ENCODE data around the gene FRMPD4. TPM values are rescaled to one million over a fixed set of nuclear protein-coding genes. Genes with fewer than 3 reads are reported as not detected.

Gene FRMPD4
- total RNA-seq: not detected in 2 replicates

DNA sequence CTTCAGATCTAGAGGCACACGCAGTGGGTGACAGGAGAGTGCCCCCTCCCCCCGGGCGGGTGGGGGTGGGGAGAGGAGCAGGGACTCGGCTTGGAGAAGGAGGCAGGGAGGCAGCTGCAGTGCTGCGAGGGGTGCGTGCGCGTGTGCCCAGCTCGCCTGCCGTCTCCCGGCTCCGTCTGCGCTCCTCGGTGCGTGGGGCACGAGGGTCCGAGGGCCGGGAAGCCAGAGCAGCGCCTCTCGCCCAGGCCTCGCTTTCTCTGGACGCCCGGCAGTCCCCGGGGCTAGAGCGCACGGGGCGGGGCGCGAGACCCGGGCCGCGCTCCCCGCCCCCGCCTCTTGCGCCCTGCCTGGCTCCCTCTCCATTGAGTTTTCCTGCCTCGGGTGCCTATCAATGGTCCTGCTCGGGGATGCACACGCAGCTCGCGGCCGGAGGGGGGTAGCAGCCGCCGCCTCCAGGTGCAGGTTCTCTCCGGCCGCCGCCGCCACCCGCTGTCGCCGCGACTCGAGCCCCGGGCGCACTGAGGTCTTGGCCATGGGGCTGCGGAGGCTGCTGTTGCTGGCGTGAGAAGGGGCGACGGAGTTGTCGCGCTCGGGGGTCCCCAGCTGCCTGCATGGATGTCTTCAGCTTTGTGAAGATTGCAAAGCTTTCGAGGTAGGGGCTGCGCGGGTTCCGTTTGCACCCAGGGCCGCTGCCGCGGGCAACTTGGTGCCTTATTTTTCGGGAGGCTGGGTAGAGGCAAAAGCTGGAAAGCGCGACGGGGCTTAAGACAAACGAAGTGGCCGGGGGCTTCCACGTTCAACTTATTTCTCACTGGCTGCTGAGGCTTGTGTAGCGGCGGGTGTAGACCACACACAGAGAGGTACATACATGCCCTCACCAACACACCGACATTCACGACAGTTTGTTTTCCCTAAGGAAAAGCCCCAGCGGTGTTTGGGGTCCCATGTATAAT is at the start of gene FRMPD4:
FRMPD4 (plus strand) TSS at position 113 of the 953 bp plus-strand sequence; CDS start at position 612, 499 bp downstream.
- Mint-ChIP-seq H3K4me3 (ENCODE audit: low read depth) (no peak within 1 kb of the TSS), H3K36me3 (ENCODE audit: low read depth) (no peaks in the 10 kb centered on the region), H3K27me3 (ENCODE audit: low read depth) (peaks cover 24% of the 10 kb centered on the region), H3K9me3 (no peaks in the 10 kb centered on the region), H3K27ac (no peak within 1 kb of the TSS), H3K4me1 (ENCODE audit: low read depth) (no peaks in the 10 kb centered on the region)
- DNase-seq (ENCODE audit: low spot score): no peak
- intact Hi-C loops (cut with micrococcal nuclease): no loop called here

DNA sequence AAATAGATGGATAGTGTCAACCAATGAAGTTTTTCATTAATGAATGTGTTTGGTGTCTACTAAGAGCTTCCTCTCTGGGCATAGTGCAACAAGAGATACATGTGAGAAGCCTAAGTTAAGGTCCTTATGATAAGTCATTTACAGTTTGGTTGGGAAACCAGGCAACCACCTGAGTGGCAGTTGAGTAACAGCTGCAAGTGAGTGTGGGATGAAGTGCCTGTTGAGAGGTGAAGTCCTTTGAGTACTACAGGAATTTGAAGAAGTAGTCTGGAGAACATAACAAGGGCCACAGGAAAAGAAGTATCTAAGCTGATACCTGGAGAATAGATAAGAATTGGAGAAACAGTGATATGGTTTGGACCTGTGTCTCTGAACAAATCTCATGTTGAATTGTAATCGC is 48.5 kb upstream of the FRMPD4 start:
- DNase-seq (ENCODE audit: low spot score): no peak

DNA sequence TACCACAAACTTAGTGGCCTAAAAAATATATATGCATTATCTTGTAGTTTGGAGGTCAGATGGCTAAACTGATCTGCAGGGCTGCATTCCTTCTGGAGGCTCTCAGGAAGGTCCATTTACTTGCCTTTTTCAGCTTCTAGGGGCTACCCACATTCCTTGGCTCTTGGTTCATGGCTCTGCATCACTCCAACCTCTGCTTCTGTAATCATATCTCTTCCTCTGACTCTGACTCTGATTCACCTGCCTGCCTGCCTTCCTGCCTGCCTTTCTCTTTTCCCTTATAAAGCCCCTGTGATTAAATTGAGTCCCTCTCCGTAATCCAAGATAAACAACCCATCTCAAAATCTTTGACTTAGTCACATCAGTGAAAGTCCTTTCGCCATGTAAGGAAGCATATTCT is 25.0 kb upstream of the FRMPD4 start:
- no peaks in the 10 kb centered on the region for H3K9me3 Mint-ChIP-seq
- H3K27ac Mint-ChIP-seq: no peak overlapping the region
- H3K4me1 Mint-ChIP-seq (ENCODE audit: low read depth): no peaks in the 10 kb centered on the region
- H3K36me3 Mint-ChIP-seq (ENCODE audit: low read depth): no peaks in the 10 kb centered on the region
- no peak for DNase-seq (ENCODE audit: low spot score)
- H3K4me3 Mint-ChIP-seq (ENCODE audit: low read depth): no peak overlapping the region
- H3K27me3 Mint-ChIP-seq (ENCODE audit: low read depth): no peaks in the 10 kb centered on the region
- intact Hi-C loops (cut with micrococcal nuclease): no loop called here

More for the DNA sequence above, 48.5 kb upstream of the FRMPD4 start:
- Mint-ChIP-seq H3K4me3 (ENCODE audit: low read depth) (no peak overlapping the region), H3K9me3 (no peaks in the 10 kb centered on the region), H3K27ac (no peak overlapping the region), H3K4me1 (ENCODE audit: low read depth) (no peaks in the 10 kb centered on the region), H3K36me3 (ENCODE audit: low read depth) (no peaks in the 10 kb centered on the region), H3K27me3 (ENCODE audit: low read depth) (no peaks in the 10 kb centered on the region)
- intact Hi-C loops (cut with micrococcal nuclease): no loop called here

DNA sequence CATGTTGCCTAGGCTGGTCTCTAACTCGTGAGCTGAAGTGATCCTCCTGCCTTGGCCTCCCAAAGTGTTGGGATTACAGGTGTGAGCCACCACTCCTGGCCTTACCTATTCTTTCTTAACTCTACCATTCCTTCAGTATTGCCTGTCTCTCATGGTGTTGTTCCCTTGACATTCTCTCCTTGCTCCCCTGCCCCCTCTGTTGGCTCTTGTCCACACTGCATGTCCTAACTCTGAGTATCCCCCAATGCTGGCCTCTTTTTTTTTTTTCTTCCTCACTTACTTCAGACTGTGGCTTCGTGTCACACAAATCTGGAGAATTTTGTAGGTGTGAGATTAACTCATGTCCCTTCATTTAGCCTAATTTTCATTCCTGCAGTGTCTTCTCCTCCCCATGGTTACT is 22.9 kb upstream of the FRMPD4 start:
- Mint-ChIP-seq H3K27me3 (ENCODE audit: low read depth) (no peaks in the 10 kb centered on the region), H3K4me3 (ENCODE audit: low read depth) (no peak overlapping the region), H3K27ac (no peak overlapping the region), H3K36me3 (ENCODE audit: low read depth) (no peaks in the 10 kb centered on the region), H3K4me1 (ENCODE audit: low read depth) (no peaks in the 10 kb centered on the region), H3K9me3 (no peaks in the 10 kb centered on the region)
- intact Hi-C loops (cut with micrococcal nuclease): no loop called here
- no peak for DNase-seq (ENCODE audit: low spot score)

DNA sequence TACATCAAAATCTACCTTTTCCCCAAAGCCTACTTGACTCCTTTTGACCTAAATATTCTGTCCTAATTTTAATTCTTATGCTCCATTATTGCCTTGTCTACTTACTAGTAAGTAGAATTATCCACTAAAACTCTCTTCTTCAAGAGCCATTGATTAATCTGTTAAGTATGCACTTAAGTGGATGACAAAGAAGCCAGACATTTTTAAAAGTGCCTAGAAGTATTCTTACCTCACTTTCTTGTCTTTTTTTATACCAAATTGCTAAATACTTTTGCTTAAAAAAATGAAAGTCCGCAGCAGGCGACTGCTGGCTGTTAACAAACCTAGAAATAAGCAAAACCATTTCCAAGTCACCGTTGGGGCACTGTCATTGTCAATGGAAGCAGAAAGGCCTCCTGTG is 20.1 kb upstream of the FRMPD4 start:
- no peak overlapping the region for H3K4me3 Mint-ChIP-seq (ENCODE audit: low read depth)
- no peaks in the 10 kb centered on the region for H3K9me3 Mint-ChIP-seq
- no peak for DNase-seq (ENCODE audit: low spot score)
- H3K27ac Mint-ChIP-seq: no peak overlapping the region
- no peaks in the 10 kb centered on the region for H3K4me1 Mint-ChIP-seq (ENCODE audit: low read depth)
- H3K36me3 Mint-ChIP-seq (ENCODE audit: low read depth): no peaks in the 10 kb centered on the region
- no peaks in the 10 kb centered on the region for H3K27me3 Mint-ChIP-seq (ENCODE audit: low read depth)
- intact Hi-C loops (cut with micrococcal nuclease): no loop called here

DNA sequence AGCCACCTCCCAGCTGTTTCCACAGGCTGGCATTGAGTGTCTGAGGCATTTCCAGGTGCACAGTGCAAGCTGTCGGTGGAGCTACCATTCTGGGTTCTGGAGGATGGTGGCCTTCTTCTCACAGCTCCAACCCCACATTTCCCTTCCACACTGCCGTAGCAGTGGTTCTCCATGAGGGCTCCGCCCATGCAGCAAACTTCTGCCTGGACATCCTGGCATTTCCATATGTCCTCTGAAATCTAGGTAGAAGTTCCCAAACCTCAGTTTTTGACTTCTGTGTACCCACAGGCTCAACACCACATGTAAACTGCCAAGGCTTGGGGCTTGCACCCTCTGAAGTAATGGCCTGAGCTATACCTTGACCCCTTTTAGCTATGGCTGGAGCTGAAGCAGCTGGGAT is 10.3 kb upstream of the FRMPD4 start:
- Mint-ChIP-seq H3K36me3 (ENCODE audit: low read depth) (no peaks in the 10 kb centered on the region), H3K27me3 (ENCODE audit: low read depth) (no peaks in the 10 kb centered on the region), H3K27ac (no peak overlapping the region), H3K9me3 (peaks cover 12% of the 10 kb centered on the region), H3K4me1 (ENCODE audit: low read depth) (no peaks in the 10 kb centered on the region), H3K4me3 (ENCODE audit: low read depth) (no peak overlapping the region)
- no peak for DNase-seq (ENCODE audit: low spot score)
- intact Hi-C loops (cut with micrococcal nuclease): no loop called here

DNA sequence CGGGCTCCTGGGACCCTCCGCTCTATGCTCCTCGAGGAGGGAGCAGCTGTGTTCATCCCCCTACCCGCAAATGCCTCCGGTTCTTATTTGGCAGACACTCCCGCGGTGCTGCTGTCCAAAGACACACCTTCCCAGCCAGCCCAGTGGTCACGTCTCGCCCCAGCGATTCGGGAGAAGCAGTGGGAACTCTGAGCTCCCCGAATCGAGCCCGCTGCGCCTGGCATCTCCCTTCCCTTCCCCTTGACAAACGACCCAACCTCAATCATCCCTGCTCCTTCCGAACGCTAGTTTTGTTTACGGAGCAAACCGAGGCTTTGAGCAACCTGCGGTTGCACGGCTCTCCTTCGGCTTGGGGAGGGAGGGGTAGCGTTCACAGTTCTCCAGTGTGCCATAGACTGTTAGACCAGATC is 317 bp upstream of the FRMPD4 start:
- no peaks in the 10 kb centered on the region for H3K9me3 Mint-ChIP-seq
- H3K27ac Mint-ChIP-seq: no peak overlapping the region
- H3K4me1 Mint-ChIP-seq (ENCODE audit: low read depth): no peaks in the 10 kb centered on the region
- no peak for DNase-seq (ENCODE audit: low spot score)
- intact Hi-C loops (cut with micrococcal nuclease): no loop called here
- H3K36me3 Mint-ChIP-seq (ENCODE audit: low read depth): no peaks in the 10 kb centered on the region
- peaks cover 24% of the 10 kb centered on the region for H3K27me3 Mint-ChIP-seq (ENCODE audit: low read depth)
- H3K4me3 Mint-ChIP-seq (ENCODE audit: low read depth): no peak overlapping the region

DNA sequence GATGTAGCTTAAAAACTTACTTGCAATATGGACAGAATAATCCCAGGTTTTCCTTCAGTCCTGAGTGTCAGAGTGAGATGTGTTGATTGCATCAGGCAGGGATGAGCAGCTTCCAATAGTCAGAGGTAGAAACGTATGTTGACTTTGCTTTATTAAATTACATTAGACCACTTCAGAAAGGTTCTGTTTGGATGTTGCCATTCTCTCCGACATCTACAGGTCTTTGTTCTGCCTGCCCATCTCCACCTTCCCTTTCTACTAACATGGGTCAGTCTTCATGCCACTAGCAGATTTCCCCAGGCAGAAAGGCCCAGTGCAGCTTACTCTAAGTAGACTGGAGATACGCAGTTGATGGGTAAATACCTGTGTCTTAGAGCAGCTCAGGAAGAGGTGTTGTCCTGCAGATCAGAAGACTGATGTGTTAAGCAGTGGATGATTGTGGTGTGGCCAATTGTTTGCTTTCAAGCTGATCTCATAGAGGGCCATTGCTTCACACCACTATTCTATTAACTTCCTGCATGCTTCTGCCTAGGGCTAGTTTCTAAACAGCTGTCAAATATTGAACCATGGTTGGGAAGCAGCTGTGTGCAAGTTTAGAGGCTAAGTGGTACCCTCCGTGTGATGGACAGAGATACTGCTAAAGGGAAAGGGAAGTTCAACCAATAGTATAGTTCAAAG is 1.8 kb downstream of the FRMPD4 start:
- no peak for DNase-seq (ENCODE audit: low spot score)
- Mint-ChIP-seq H3K27me3 (ENCODE audit: low read depth) (peaks cover 24% of the 10 kb centered on the region), H3K4me1 (ENCODE audit: low read depth) (no peaks in the 10 kb centered on the region), H3K36me3 (ENCODE audit: low read depth) (no peaks in the 10 kb centered on the region), H3K27ac (no peak overlapping the region), H3K9me3 (no peaks in the 10 kb centered on the region), H3K4me3 (ENCODE audit: low read depth) (no peak overlapping the region)
- intact Hi-C loops (cut with micrococcal nuclease): no loop called here

DNA sequence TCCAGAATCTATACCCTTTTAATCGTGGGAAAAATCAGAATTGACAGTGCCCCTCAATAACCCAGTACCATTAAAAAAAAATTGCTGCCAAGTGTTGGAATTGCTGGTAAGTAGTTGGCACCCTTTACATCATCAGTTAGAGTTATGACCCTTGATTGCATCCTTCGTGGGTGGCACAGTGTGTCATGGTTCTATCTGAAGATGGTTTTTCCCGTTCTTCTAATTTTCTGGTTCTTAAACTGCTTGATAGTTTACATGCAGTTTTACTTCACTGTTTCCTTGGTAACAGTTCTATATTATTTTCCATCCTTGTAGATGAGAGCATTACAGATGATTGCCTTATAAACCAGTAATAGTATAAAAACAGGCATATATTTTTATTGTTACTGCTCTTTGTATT is 3.2 kb downstream of the FRMPD4 start:
- no peak for DNase-seq (ENCODE audit: low spot score)
- Mint-ChIP-seq H3K4me1 (ENCODE audit: low read depth) (no peaks in the 10 kb centered on the region), H3K27ac (no peak overlapping the region), H3K36me3 (ENCODE audit: low read depth) (no peaks in the 10 kb centered on the region), H3K27me3 (ENCODE audit: low read depth) (peaks cover 21% of the 10 kb centered on the region), H3K4me3 (ENCODE audit: low read depth) (no peak overlapping the region), H3K9me3 (no peaks in the 10 kb centered on the region)
- intact Hi-C loops (cut with micrococcal nuclease): no loop called here

DNA sequence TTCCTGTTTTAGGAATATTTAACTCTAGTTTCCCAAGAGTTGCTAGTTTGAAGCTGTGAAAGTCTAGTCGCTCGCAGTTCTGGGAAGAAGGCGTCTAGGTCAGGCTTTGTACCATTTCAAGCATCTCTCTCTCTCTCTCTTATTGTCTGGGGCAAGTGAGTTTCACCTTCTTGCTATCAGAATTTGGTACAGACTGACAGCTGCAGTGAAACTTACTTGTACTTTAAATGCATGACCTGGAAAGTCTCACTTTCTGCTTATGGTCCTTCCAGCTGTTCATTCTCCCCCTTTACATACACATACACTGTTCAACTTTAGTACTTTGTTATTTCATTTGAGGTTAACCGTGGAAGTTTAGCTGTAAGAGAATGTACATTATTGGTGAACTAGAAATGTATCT is 4.4 kb downstream of the FRMPD4 start:
- DNase-seq (ENCODE audit: low spot score): no peak
- no peaks in the 10 kb centered on the region for H3K36me3 Mint-ChIP-seq (ENCODE audit: low read depth)
- H3K27ac Mint-ChIP-seq: no peak overlapping the region
- H3K27me3 Mint-ChIP-seq (ENCODE audit: low read depth): peaks cover 13% of the 10 kb centered on the region
- intact Hi-C loops (cut with micrococcal nuclease): no loop called here
- no peaks in the 10 kb centered on the region for H3K4me1 Mint-ChIP-seq (ENCODE audit: low read depth)
- no peaks in the 10 kb centered on the region for H3K9me3 Mint-ChIP-seq
- H3K4me3 Mint-ChIP-seq (ENCODE audit: low read depth): no peak overlapping the region

DNA sequence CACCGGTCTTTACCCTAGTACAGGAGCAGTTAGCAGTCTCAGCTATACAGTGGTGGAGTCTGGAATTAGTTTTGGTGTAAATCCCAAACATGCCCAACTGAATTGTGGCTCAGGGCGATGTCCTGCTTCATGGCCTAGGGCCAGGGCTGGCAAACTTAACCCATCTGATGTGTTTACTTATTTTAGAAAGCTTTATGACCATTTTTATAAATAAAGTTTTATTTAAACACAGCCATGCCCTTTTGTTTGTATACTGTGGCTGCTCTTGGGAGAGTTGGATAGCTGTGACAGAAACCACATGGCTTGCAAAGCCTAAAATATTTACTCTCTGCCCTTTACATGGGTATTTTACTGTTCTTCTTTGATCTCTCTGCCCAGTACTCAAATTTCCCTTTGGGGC is 7.1 kb downstream of the FRMPD4 start:
- Mint-ChIP-seq H3K4me1 (ENCODE audit: low read depth) (no peaks in the 10 kb centered on the region), H3K27me3 (ENCODE audit: low read depth) (no peaks in the 10 kb centered on the region), H3K4me3 (ENCODE audit: low read depth) (no peak overlapping the region), H3K9me3 (no peaks in the 10 kb centered on the region), H3K36me3 (ENCODE audit: low read depth) (no peaks in the 10 kb centered on the region), H3K27ac (no peak overlapping the region)
- intact Hi-C loops (cut with micrococcal nuclease): no loop called here
- no peak for DNase-seq (ENCODE audit: low spot score)

DNA sequence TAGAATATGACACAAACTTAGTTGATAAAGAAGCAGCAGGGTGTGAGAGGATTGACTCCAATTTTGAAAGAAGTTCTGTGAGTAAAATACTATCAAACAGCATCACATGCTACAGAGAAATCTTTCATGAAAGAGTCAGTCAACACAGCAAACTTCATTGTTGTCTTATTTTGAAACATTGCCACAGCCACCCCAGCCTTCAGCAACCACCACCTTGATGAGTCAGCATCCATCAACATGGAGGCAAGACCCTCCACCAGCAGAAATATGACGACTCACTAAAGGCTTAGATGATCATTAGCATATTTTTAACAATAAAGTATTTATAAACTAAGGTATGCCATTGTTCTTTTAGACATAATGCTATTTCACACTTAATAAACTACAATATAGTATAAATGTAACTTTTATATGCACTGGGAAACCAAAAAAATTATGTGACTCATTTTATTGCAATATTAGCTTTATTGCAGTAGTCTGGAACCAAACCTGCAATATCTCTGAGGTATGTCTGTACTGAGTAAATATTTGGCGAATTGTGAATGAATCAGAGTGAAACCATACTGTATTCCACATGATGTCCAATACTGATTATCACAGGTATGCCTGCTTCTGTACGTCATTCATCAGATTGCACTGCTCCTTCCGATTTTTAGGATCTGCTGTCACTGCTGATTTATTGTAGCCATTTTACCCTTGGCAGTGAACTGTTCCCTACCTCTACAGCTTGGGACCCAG is 11.6 kb downstream of the FRMPD4 start:
- no peak overlapping the region for H3K27ac Mint-ChIP-seq
- no peak for DNase-seq (ENCODE audit: low spot score)
- H3K27me3 Mint-ChIP-seq (ENCODE audit: low read depth): no peaks in the 10 kb centered on the region
- H3K9me3 Mint-ChIP-seq: no peaks in the 10 kb centered on the region
- intact Hi-C loops (cut with micrococcal nuclease): no loop called here
- H3K4me3 Mint-ChIP-seq (ENCODE audit: low read depth): no peak overlapping the region
- H3K4me1 Mint-ChIP-seq (ENCODE audit: low read depth): no peaks in the 10 kb centered on the region
- H3K36me3 Mint-ChIP-seq (ENCODE audit: low read depth): no peaks in the 10 kb centered on the region

DNA sequence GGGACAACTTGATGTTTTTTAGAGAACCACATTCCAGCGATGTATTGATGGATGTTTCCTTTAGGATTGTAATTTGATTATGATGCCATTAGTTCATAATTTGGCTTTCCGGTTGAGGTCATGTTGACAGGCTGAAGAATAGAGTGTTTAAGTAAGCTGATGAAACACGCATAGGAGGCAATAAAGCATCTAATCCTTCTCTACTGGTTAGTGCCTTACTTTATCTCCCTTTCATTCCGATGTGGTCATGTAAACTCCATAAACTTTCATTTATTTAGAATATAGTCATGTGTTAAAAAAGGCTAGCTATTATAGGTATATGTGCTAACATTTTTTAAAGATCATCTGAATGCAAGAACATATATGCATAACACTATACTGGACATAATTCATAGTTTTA is 15.0 kb downstream of the FRMPD4 start:
- no peaks in the 10 kb centered on the region for H3K36me3 Mint-ChIP-seq (ENCODE audit: low read depth)
- no peaks in the 10 kb centered on the region for H3K9me3 Mint-ChIP-seq
- intact Hi-C loops (cut with micrococcal nuclease): no loop called here
- DNase-seq (ENCODE audit: low spot score): no peak
- H3K4me3 Mint-ChIP-seq (ENCODE audit: low read depth): no peak overlapping the region
- H3K27me3 Mint-ChIP-seq (ENCODE audit: low read depth): no peaks in the 10 kb centered on the region
- no peaks in the 10 kb centered on the region for H3K4me1 Mint-ChIP-seq (ENCODE audit: low read depth)
- H3K27ac Mint-ChIP-seq: no peak overlapping the region

Data from activated T-helper 2 cell treated with anti-CD3 and anti-CD28 coated beads, Interferon-gamma antibody, Interleukin-2, Interleukin-4, amounts not matched to agents 10 μg/mL and 5 μg/mL and 100 μg/mL, durations not matched to agents 14 hours and 24 hours and 36 hours (primary cell).